DOHH2 (cell line): Measurements from ENCODE around the gene FBXW7.

Experiments used
- EZH2phosphoT487 ChIP-seq: fragments of 200-600 bp; sonication (generic); IDR thresholded peaks from 2 replicates; pipeline ENCODE4 v1.6.1; 2017; ENCODE audit warnings: borderline replicate concordance, mild to moderate bottlenecking, antibody characterized with exemption, low read length, moderate library complexity, mixed read lengths
- TF ChIP-seq, protein P1 (sequence below): fragments of 200-600 bp; sonication (generic); IDR thresholded peaks from one replicate; pipeline ENCODE4 v1.5.1; 2014; ENCODE audit warnings: antibody characterized with exemption, mild to moderate bottlenecking, low read depth, low read length; ENCODE audit not compliant: poor library complexity, severe bottlenecking

- TF ChIP-seq, protein P1, sequence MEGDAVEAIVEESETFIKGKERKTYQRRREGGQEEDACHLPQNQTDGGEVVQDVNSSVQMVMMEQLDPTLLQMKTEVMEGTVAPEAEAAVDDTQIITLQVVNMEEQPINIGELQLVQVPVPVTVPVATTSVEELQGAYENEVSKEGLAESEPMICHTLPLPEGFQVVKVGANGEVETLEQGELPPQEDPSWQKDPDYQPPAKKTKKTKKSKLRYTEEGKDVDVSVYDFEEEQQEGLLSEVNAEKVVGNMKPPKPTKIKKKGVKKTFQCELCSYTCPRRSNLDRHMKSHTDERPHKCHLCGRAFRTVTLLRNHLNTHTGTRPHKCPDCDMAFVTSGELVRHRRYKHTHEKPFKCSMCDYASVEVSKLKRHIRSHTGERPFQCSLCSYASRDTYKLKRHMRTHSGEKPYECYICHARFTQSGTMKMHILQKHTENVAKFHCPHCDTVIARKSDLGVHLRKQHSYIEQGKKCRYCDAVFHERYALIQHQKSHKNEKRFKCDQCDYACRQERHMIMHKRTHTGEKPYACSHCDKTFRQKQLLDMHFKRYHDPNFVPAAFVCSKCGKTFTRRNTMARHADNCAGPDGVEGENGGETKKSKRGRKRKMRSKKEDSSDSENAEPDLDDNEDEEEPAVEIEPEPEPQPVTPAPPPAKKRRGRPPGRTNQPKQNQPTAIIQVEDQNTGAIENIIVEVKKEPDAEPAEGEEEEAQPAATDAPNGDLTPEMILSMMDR, result no peak
- no peak for TF ChIP-seq EZH2phosphoT487
These were observed 153.7 kb downstream of the FBXW7 start for GRCh38 chr4:152382057-152382785.
